DOHH2 (cell line): Measurements from ENCODE around the gene SRPK2.

Experiments
- H3F3A ChIP-seq: fragments of 200-600 bp; sonication (generic), shearing (Covaris generic); 2 replicates; pipeline ENCODE4 v1.6.0; 2016; ENCODE audit warnings: antibody characterized with exemption, mild to moderate bottlenecking; ENCODE audit not compliant: control insufficient read depth, insufficient read depth
- H3K27ac ChIP-seq: fragments of 200-600 bp; sonication (generic); 2 replicates; pipeline ENCODE4 v1.5.1; 2014; ENCODE audit warnings: low read depth, mild to moderate bottlenecking, low read length, moderate library complexity
- H3K27me3 ChIP-seq: fragments of 200-600 bp; sonication (generic); 2 replicates; pipeline ENCODE4 v1.6.1; 2014; ENCODE audit warnings: mild to moderate bottlenecking, low read length, mixed read lengths; ENCODE audit not compliant: control insufficient read depth
- H3K36me3 ChIP-seq: fragments of 200-600 bp; sonication (generic); 2 replicates; pipeline ENCODE4 v1.6.1; 2014; ENCODE audit warnings: mild to moderate bottlenecking, low read length, moderate library complexity, mixed read lengths; ENCODE audit not compliant: control insufficient read depth
- H3K4me1 ChIP-seq: fragments of 200-600 bp; sonication (generic); 2 replicates; pipeline ENCODE4 v1.6.1; 2014; ENCODE audit warnings: mild to moderate bottlenecking, low read length, mixed read lengths; ENCODE audit not compliant: control insufficient read depth
- H3K4me2 ChIP-seq: fragments of 200-600 bp; sonication (generic); 2 replicates; pipeline ENCODE4 v1.6.0; 2014; ENCODE audit warnings: mild to moderate bottlenecking, low read length, moderate library complexity
- H3K4me3 ChIP-seq: fragments of 200-600 bp; sonication (generic); 2 replicates; pipeline ENCODE4 v1.5.1; 2014; ENCODE audit warnings: mild to moderate bottlenecking, low read length, mixed read lengths
- H3K79me2 ChIP-seq: fragments of 200-600 bp; sonication (generic); 2 replicates; pipeline ENCODE4 v1.6.1; 2014; ENCODE audit warnings: mild to moderate bottlenecking, low read length, mixed read lengths; ENCODE audit not compliant: control insufficient read depth
- H3K9me2 ChIP-seq: fragments of 200-600 bp; sonication (generic); replicated peaks from 2 replicates; pipeline ENCODE4 v1.6.1; 2014; ENCODE audit warnings: mild to moderate bottlenecking, low read length, mixed read lengths; ENCODE audit not compliant: control insufficient read depth
- H3K9me3 ChIP-seq: fragments of 200-600 bp; sonication (generic); 2 replicates; pipeline ENCODE4 v1.6.1; 2014; ENCODE audit warnings: antibody characterized with exemption, low read length, mixed read lengths; ENCODE audit not compliant: control insufficient read depth, insufficient read depth
- H4K20me1 ChIP-seq: fragments of 200-600 bp; sonication (generic); 2 replicates; pipeline ENCODE4 v1.6.0; 2014; ENCODE audit warnings: low read depth, mild to moderate bottlenecking, antibody characterized with exemption, low read length, moderate library complexity; ENCODE audit not compliant: control insufficient read depth, insufficient read depth
- CTCF ChIP-seq: fragments of 200-600 bp; sonication (generic); IDR thresholded peaks from one replicate; pipeline ENCODE4 v1.5.1; 2014; ENCODE audit warnings: antibody characterized with exemption, mild to moderate bottlenecking, low read depth, low read length; ENCODE audit not compliant: poor library complexity, severe bottlenecking
- EZH2phosphoT487 ChIP-seq: fragments of 200-600 bp; sonication (generic); IDR thresholded peaks from 2 replicates; pipeline ENCODE4 v1.6.1; 2017; ENCODE audit warnings: borderline replicate concordance, mild to moderate bottlenecking, antibody characterized with exemption, low read length, moderate library complexity, mixed read lengths

SRPK2 gene

DNA sequence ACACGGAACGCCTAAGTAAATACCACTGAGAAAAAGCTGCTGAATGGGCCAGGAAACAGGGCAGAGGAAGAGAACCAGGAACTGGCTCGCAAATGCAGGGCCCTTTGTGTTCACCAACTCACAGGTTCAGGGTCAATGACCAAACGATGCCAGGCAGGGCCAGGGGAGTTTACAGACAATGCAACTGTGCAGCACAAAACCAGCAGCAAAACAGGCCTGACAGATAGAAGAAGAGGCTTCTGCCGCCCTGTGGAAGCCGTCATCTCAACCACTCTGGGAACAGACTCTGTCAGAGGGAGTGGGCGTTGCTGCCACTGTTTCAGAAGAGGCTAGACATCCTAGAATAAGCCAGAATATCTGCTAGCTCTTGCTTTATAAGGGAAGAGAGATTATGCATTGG, 256.8 kb downstream of the SRPK2 start:
- no peaks in the 10 kb centered on the region for H3K36me3 ChIP-seq
- H3F3A ChIP-seq = no peaks in the 10 kb centered on the region
- H3K4me1 ChIP-seq = no peaks in the 10 kb centered on the region
- H3K9me2 ChIP-seq = no peaks in the 10 kb centered on the region
- H3K79me2 ChIP-seq = no peaks in the 10 kb centered on the region
- no peak overlapping the region for H3K4me2 ChIP-seq
- H3K4me3 ChIP-seq = no peak overlapping the region
- no peaks in the 10 kb centered on the region for H3K27me3 ChIP-seq
- no peak overlapping the region for H3K27ac ChIP-seq
- H3K9me3 ChIP-seq = no peaks in the 10 kb centered on the region
- no peak for TF ChIP-seq EZH2phosphoT487
- TF ChIP-seq CTCF = no peak
- no peaks in the 10 kb centered on the region for H4K20me1 ChIP-seq

DNA sequence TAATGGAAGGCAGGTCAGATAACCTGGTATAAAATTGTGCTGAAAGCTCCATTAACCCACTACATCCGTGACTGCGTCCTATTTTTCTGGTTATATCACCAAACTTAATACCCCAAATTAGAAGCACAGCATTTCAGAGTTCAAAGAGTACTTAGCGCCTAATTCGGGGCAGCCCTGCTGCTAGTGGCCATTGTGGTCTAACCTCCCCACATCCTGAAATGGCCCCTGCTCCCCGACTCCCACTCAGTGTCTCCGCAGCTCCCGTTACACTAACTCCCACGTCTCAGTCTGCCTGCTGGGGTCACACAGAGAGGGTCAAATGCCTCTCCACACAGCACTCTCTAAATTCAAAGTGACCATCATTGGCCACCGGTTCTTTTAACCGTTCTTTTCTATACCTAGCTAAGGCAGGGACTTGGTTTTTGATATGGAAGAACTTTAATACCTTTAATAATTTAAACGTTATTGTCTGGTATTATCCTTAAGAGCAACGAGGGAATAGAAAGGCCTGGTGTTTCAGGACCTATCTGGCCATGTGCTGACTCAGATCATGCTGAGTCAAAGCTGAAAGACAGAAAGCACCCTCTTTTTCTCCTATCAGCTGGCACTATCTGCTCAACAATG, 257.6 kb downstream of the SRPK2 start:
- Histone ChIP-seq H3K4me2 (no peak overlapping the region), H3K79me2 (no peaks in the 10 kb centered on the region), H3F3A (no peaks in the 10 kb centered on the region), H4K20me1 (no peaks in the 10 kb centered on the region), H3K27ac (no peak overlapping the region), H3K4me1 (no peaks in the 10 kb centered on the region), H3K4me3 (no peak overlapping the region), H3K9me3 (no peaks in the 10 kb centered on the region), H3K9me2 (no peaks in the 10 kb centered on the region), H3K27me3 (no peaks in the 10 kb centered on the region), H3K36me3 (no peaks in the 10 kb centered on the region)
- no peak for TF ChIP-seq EZH2phosphoT487
- no peak for TF ChIP-seq CTCF

GRCh38 chr7:105130580-105130979, 258.1 kb downstream of the SRPK2 start:
- TF ChIP-seq EZH2phosphoT487 (no peak), CTCF (no peak)
- Histone ChIP-seq H3K27me3 (no peaks in the 10 kb centered on the region), H3K79me2 (no peaks in the 10 kb centered on the region), H3F3A (no peaks in the 10 kb centered on the region), H3K4me1 (no peaks in the 10 kb centered on the region), H3K9me2 (no peaks in the 10 kb centered on the region), H3K36me3 (no peaks in the 10 kb centered on the region), H3K4me3 (no peak overlapping the region), H3K4me2 (no peak overlapping the region), H3K9me3 (no peaks in the 10 kb centered on the region), H3K27ac (no peak overlapping the region), H4K20me1 (no peaks in the 10 kb centered on the region)

GRCh38 chr7:105130048-105130447, 258.7 kb downstream of the SRPK2 start:
- Histone ChIP-seq H3K9me2 (no peaks in the 10 kb centered on the region), H3F3A (no peaks in the 10 kb centered on the region), H3K27ac (no peak overlapping the region), H3K4me1 (no peaks in the 10 kb centered on the region), H4K20me1 (no peaks in the 10 kb centered on the region), H3K4me2 (no peak overlapping the region), H3K27me3 (no peaks in the 10 kb centered on the region), H3K79me2 (no peaks in the 10 kb centered on the region), H3K9me3 (no peaks in the 10 kb centered on the region), H3K4me3 (no peak overlapping the region), H3K36me3 (no peaks in the 10 kb centered on the region)
- TF ChIP-seq CTCF (no peak), EZH2phosphoT487 (no peak)
